Ascending aorta (tissue), 2 donors: Measurements from ENCODE around the gene SMIM35. TPM values are rescaled to one million over a fixed set of nuclear protein-coding genes. Genes with fewer than 3 reads are reported as not detected.

Experiments
- DNase-seq, 2 donors: peaks; one replicate each; pipeline ENCODE4 v3.0.0-alpha.2; 2019; ENCODE audit warnings: low spot score in 2 of 2
- H3K27ac ChIP-seq, 2 donors: fragments of 200-600 bp; sonication (generic); one replicate each; pipeline ENCODE4 v1.5.1; 2016 to 2017; ENCODE audit warnings: mild to moderate bottlenecking in 1 of 2
- H3K27me3 ChIP-seq: fragments of 200-600 bp; sonication (generic); one replicate; pipeline ENCODE4 v1.5.1; 2017
- H3K36me3 ChIP-seq, 2 donors: fragments of 200-600 bp; sonication (generic); one replicate each; pipeline ENCODE4 v1.5.1; 2016
- H3K4me1 ChIP-seq, 2 donors: fragments of 200-600 bp; sonication (generic); one replicate each; pipeline ENCODE4 v1.5.1; 2016 to 2017; ENCODE audit warnings: mild to moderate bottlenecking in 1 of 2
- H3K4me3 ChIP-seq, 2 donors: fragments of 200-600 bp; sonication (generic); one replicate each; pipeline ENCODE4 v1.5.1; 2016 to 2017; ENCODE audit warnings: mild to moderate bottlenecking in 1 of 2
- H3K9me3 ChIP-seq, 2 donors: fragments of 200-600 bp; sonication (generic); one replicate each; pipeline ENCODE4 v1.5.1; 2016
- CTCF ChIP-seq, 3 experiments: fragments of 200-600 bp in 2 of 3; fragments of 450-650 bp in 1 of 3; sonication (generic) in 2 of 3; IDR thresholded peaks; one replicate each; pipeline ENCODE4 v1.5.1; 2016 to 2019; ENCODE audit warnings: antibody characterized with exemption in 3 of 3, mild to moderate bottlenecking in 1 of 3, moderate library complexity in 1 of 3
- intact Hi-C: fragments of 100-400 bp; cut with DNase I; formaldehyde crosslinking; loops from one replicate; pipeline ENCODE4 v1.15.1; 2023
- total RNA-seq: library from RNA; depleted of rRNA; stranded (reverse); fragments of >200 nt; gene quantifications from one replicate; pipeline ENCODE4 v1.1.0, GENCODE V29; 2016

The SMIM35 gene
- total RNA-seq, 1 donor from 2014 or later, result not detected

GRCh38 chr11:117986981-117987574 is 99.7 kb downstream of the SMIM35 start:
- intact Hi-C loops, result no loop called here
- H3K4me3 ChIP-seq, result peak overlapping the region; percentile 51 to 67
- H3K27me3 ChIP-seq, result no peaks in the 10 kb centered on the region
- H3K9me3 ChIP-seq, result no peaks in the 10 kb centered on the region
- no peak for TF ChIP-seq CTCF (IDR thresholded peaks at IDR 0.05)
- no peaks in the 10 kb centered on the region for H3K4me1 ChIP-seq
- H3K27ac ChIP-seq, result peak overlapping the region; percentile 53 to 57
- H3K36me3 ChIP-seq, result no peaks in the 10 kb centered on the region
- no peak for DNase-seq

GRCh38 chr11:117985953-117986887 is 100.5 kb downstream of the SMIM35 start, which contains the start of gene IL10RA:
TSS of gene IL10RA (plus strand) at chr11:117986394. CDS start at chr11:117986468, 74 bp downstream.
- peak in 1 of 2 donors; percentile 86 for DNase-seq
- Histone ChIP-seq H3K4me3 (peak within 1 kb of the TSS; percentile 51 to 67), H3K4me1 (no peaks in the 10 kb centered on the region), H3K27me3 (no peaks in the 10 kb centered on the region), H3K9me3 (no peaks in the 10 kb centered on the region), H3K36me3 (no peaks in the 10 kb centered on the region), H3K27ac (peak within 1 kb of the TSS; percentile 53)
- no peak for TF ChIP-seq CTCF (IDR thresholded peaks at IDR 0.05)
- intact Hi-C loops, result no loop called here

- intact Hi-C loops, result no loop called here
- Histone ChIP-seq H3K27ac (no peak overlapping the region), H3K36me3 (no peaks in the 10 kb centered on the region), H3K4me3 (no peak overlapping the region), H3K4me1 (no peaks in the 10 kb centered on the region), H3K9me3 (no peaks in the 10 kb centered on the region), H3K27me3 (no peaks in the 10 kb centered on the region)
- peak in 1 of 2 donors; percentile 24 for DNase-seq
- TF ChIP-seq CTCF (IDR thresholded peaks at IDR 0.05), result no peak
Measured at GRCh38 chr11:117984476-117984875, 102.3 kb downstream of the SMIM35 start.

GRCh38 chr11:117983163-117983475 is 103.6 kb downstream of the SMIM35 start:
- Histone ChIP-seq H3K36me3 (no peaks in the 10 kb centered on the region), H3K27me3 (no peaks in the 10 kb centered on the region), H3K4me1 (no peaks in the 10 kb centered on the region), H3K4me3 (no peak overlapping the region), H3K27ac (no peak overlapping the region), H3K9me3 (no peaks in the 10 kb centered on the region)
- no peak for DNase-seq
- no peak for TF ChIP-seq CTCF (IDR thresholded peaks at IDR 0.05)
- intact Hi-C loops, result no loop called here

GRCh38 chr11:117980720-117981119 is 106.0 kb downstream of the SMIM35 start:
- Histone ChIP-seq H3K27ac (peak overlapping the region in 1 of 2 donors; percentile 12), H3K27me3 (no peaks in the 10 kb centered on the region), H3K4me1 (no peaks in the 10 kb centered on the region), H3K36me3 (no peaks in the 10 kb centered on the region), H3K4me3 (no peak overlapping the region), H3K9me3 (no peaks in the 10 kb centered on the region)
- DNase-seq, result no peak
- intact Hi-C loops, result no loop called here
- TF ChIP-seq CTCF (IDR thresholded peaks at IDR 0.05), result no peak
